BJ (cell line): ENCODE measurements around the gene PCBP3. TPM values are rescaled to one million over a fixed set of nuclear protein-coding genes. Genes with fewer than 3 reads are reported as not detected.
"Not testable (repeated sequence)": the region's sequence is repeated elsewhere in the genome, so short reads cannot be mapped to it uniquely, and the experiment has no call there.

Source experiments
- CTCF ChIA-PET: fragments of 350-600 bp; formaldehyde crosslinking; extraction: SDS; loops from one replicate; lab custom pipeline; 2021; ENCODE audit warnings: antibody characterized with exemption, inconsistent platforms; lab: Yijun Ruan, JAX
- POLR2A ChIA-PET: fragments of 300-600 bp; sonication (Branson Sonifier 250); formaldehyde crosslinking; extraction: SDS; loops from one replicate; lab custom pipeline; 2021; ENCODE audit warnings: antibody characterized with exemption; lab: Charles Lee
- DNase-seq: peaks from one replicate; pipeline ENCODE4 v3.0.0-alpha.2; 2011; ENCODE audit warnings: low read depth
- H3K27me3 ChIP-seq: 2 replicates; pipeline ENCODE4 v1.6.0; 2011; ENCODE audit warnings: low read length; ENCODE audit not compliant: control insufficient read depth, insufficient read depth
- H3K36me3 ChIP-seq: 2 replicates; pipeline ENCODE4 v1.5.1; 2011; ENCODE audit warnings: low read length; ENCODE audit not compliant: control insufficient read depth, insufficient read depth
- H3K4me3 ChIP-seq: 2 replicates; pipeline ENCODE4 v1.5.1; 2011; ENCODE audit warnings: low read depth, mild to moderate bottlenecking, control low read depth, low read length
- polyA plus RNA-seq: library from polyadenylated mRNA; depleted of rRNA; stranded (reverse); fragments of >200 nt; gene quantifications from 2 replicates; pipeline ENCODE4 v1.2.3, GENCODE V29; 2011
- TF ChIP-seq, protein P1 (sequence below): IDR thresholded peaks from 2 replicates; pipeline ENCODE4 v1.5.1; 2011; ENCODE audit warnings: low read depth, mild to moderate bottlenecking, control low read depth, inconsistent platforms, low read length, moderate library complexity; ENCODE audit not compliant: insufficient read depth

PCBP3 gene
- polyA plus RNA-seq, 1 experiment: 2.1 TPM

DNA sequence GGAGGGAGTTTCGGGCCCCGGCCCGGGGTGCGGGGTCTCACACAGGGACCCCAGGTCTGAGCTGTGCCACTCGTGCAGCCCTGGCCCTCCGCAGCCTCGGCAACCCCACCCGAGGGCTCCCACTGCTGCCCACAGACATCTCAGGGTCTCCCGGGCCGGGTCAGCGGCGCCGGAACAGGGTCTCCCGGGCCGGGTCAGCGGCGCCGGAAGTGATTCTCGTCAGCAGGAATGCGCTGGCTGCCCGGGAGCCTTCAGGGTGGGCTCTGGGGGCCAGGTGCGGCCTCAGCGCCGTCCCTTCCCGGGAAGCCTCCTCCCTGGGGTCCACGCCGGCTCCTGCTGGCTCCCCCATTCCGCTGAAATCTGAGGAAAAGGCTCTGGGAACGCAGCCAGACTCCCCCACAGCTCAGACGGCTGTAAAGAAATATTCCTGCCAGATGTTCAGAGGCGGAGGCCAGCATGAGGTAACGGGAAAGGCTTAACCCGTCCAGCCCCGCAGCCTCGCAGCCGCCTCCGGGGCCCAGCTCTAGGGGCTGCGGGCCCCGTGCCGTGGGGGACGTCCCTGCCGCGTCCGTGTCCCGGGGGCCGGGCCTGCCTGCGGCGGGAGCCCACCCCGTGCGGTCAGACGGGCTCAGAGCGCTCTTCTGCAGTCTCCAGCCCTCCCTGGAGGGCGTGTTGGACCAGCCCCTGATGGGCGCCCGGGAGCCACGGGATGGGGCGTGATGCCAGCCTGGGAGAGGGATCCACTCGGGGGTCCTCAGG is 329.4 kb downstream of the PCBP3 start:
- H3K4me3 ChIP-seq: peak overlapping the region; percentile 38
- TF ChIP-seq, protein P1, sequence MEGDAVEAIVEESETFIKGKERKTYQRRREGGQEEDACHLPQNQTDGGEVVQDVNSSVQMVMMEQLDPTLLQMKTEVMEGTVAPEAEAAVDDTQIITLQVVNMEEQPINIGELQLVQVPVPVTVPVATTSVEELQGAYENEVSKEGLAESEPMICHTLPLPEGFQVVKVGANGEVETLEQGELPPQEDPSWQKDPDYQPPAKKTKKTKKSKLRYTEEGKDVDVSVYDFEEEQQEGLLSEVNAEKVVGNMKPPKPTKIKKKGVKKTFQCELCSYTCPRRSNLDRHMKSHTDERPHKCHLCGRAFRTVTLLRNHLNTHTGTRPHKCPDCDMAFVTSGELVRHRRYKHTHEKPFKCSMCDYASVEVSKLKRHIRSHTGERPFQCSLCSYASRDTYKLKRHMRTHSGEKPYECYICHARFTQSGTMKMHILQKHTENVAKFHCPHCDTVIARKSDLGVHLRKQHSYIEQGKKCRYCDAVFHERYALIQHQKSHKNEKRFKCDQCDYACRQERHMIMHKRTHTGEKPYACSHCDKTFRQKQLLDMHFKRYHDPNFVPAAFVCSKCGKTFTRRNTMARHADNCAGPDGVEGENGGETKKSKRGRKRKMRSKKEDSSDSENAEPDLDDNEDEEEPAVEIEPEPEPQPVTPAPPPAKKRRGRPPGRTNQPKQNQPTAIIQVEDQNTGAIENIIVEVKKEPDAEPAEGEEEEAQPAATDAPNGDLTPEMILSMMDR: no peak
- ChIA-PET CTCF (interaction anchor here (0.6 to 5.7 kb wide), 30 partner anchors 9 to 905 kb away, joined by 3 to 64 read pairs (median 4); partner anchors contain the start of genes COL6A1 and COL6A2), POLR2A (interaction anchor here (0.8 to 1.2 kb wide), 2 partner anchors 10 to 11 kb away, joined by 3 to 4 read pairs; no protein-coding TSS in a partner anchor)
- no peaks in the 10 kb centered on the region for H3K36me3 ChIP-seq
- DNase-seq: no peak
- no peaks in the 10 kb centered on the region for H3K27me3 ChIP-seq

DNA sequence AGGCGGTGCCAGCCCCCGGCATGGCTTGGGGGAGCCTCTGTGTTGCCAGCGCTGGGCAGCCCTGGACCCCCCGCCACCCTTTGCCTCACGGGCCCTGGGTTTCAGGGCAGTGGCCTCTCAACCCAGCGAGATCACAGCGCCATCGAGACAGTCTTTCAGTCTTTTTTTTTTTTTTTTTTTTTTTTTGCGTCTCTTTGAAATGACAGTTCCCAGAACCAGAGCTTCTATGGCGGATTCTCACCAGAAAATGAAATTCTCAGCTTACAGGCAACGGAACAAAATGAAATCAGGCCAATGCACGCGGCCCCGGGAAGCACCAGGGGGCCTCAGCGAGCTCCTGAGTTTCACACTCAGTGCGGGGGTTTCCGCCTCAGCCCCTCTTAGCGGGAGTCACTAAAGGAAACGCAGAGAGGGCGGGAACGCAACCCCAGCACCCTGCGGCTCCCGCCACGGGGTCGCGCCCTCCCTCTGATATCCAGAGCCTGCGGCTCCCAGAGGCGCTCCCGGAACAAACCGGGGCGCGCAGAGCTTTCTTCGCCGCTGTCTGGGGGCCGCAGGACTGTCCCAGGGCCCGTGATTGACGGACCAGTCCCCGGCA is 330.0 kb downstream of the PCBP3 start:
- Histone ChIP-seq H3K27me3 (no peaks in the 10 kb centered on the region), H3K4me3 (peak overlapping the region; percentile 38), H3K36me3 (no peaks in the 10 kb centered on the region)
- no peak for DNase-seq
- ChIA-PET CTCF (interaction anchor here (0.6 to 5.7 kb wide), 27 partner anchors 10 to 905 kb away, joined by 3 to 64 read pairs (median 4); partner anchors contain the start of gene COL6A2), POLR2A (interaction anchor here (0.6 to 1.2 kb wide), 3 partner anchors 9 to 83 kb away, joined by 3 to 9 read pairs (median 4); no protein-coding TSS in a partner anchor)
- TF ChIP-seq, protein P1: peak; percentile 86

DNA sequence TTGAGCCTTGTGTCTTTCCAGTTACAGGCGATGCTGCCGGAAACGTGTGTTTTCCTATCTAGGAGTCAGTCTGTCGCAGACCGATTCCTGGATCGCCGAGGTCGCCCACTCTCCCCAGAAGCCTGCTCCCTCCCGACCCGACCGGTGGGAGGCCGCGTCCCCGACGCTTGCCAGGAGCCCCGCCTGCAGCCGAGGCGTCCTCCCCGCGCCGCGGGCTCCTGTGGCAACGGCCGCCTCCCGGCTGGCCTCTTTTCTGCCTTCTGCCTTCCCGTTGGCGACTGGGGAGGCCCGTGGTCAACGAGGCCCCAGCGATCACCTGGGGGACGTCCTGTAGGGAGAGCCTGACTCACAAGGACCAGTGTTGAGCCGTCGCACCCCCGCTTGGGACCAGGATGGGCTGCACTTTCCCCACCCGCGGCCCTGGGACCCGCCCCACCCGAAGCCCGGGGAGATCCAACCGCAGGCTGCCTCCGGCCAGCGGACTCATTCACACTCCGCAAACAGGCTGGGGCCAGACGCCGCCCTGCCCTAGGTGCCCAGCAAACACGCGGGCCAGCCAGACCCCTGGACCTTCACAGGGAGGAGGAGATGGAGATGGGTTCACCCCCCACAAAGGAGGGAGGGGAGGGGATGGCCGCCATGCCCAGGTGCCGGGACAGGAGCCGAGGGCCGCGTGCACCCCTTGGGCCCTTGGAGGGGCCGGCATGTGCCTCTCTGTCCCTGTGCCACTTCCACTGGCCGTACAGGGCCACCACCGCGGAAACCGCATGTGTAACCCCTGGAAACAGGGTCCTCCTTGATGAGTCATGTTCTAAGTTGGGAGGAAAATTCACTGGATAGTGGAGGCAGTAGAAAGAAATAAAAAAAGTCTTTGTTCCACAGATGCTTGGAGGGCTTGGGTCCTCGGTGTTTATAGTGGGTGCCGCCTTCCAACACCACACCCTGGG is 330.8 kb downstream of the PCBP3 start:
- Histone ChIP-seq H3K4me3 (peak overlapping the region; percentile 38), H3K27me3 (no peaks in the 10 kb centered on the region), H3K36me3 (no peaks in the 10 kb centered on the region)
- POLR2A ChIA-PET: interaction anchor here (0.6 kb wide), 2 partner anchors 82 to 123 kb away, joined by 3 to 9 read pairs; no protein-coding TSS in a partner anchor
- CTCF ChIA-PET: interaction anchor here (0.8 to 5.7 kb wide), 16 partner anchors 9 to 906 kb away, joined by 3 to 64 read pairs (median 4); partner anchors contain the start of gene COL6A2
- no peak for DNase-seq
- TF ChIP-seq, protein P1: no peak

DNA sequence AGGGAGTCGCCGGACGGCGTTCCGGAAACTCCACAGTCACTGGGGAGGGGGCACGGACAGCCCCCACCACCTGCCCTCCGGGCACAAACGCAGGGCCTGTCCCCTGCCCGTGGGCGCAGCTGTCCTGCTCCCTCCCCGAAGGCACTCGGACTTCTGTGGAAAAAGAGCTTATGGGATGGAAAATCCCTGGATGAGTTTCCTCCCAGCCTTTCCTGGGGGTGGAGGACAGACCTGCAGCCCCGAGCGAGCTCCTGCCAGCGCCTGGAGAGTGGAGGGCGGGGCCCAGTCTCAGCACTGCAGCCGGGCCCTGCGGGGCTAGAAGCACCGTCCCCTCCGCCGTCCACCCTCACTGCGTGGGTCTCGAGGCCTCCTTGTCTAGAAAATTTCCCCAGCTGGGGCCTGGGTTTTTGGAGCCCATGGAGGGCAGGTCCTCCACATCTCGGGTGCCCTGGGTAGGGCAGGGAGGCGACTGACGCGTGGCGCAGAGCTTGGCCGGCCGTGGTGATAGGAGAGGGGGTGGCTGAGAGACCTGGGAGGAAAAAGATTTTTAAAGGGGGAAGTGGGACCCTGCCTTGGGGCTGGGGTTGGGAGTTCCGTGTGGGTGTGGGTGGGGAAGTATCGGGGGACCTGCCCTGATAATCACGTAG is 331.6 kb downstream of the PCBP3 start:
- DNase-seq: no peak
- H3K27me3 ChIP-seq: no peaks in the 10 kb centered on the region
- no peaks in the 10 kb centered on the region for H3K36me3 ChIP-seq
- CTCF ChIA-PET: no interaction called here
- H3K4me3 ChIP-seq: no peak overlapping the region
- POLR2A ChIA-PET: interaction anchor here (0.6 kb wide), 1 partner anchor 122 kb away, joined by 3 read pairs; no protein-coding TSS in a partner anchor
- TF ChIP-seq, protein P1: no peak

DNA sequence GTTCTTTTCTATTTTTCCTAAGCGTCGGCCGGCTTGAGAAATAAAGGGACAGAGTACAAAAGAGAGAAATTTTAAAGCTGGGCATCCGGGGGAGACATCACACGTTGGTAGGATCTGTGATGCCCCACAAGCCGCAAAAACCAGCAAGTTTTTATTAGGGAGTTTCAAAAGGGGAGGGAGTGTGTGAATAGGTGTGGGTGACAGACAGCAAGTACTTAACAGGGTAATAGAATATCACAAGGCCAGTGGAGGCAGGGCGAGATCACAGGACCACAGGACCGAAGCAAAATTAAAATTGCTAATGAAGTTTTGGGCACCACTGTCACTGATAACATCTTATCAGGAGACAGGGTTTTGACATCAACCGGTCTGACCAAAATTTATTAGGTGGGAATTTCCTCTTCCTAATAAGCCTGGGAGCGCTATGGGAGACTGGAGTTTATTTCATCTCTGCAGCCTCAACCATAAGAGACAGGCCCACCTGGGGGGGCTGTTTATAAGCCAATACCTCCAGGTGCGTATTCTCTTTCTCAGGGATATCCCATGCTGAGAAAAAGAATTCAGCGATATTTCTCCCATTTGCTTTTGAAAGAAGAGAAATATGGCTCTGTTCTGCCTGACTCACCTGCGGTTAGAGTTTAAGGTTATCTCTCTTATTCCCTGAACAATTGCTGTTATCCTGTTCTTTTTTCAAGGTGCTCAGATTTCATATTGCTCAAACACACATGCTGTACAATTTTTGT is 332.3 kb downstream of the PCBP3 start:
- DNase-seq, H3K36me3 ChIP-seq, H3K4me3 ChIP-seq, H3K27me3 ChIP-seq, POLR2A ChIA-PET, CTCF ChIA-PET: not testable (repeated sequence)
